Measurements from ENCODE around the gene RAPGEF5. TPM values are rescaled to one million over a fixed set of nuclear protein-coding genes. Genes with fewer than 3 reads are reported as not detected.

The RAPGEF5 gene
- total RNA-seq, 1 donor = 1.5 TPM

GRCh38 chr7:22147868-22148267 lies 209.1 kb downstream of the RAPGEF5 start:
- no peak for DNase-seq (ENCODE audit: low read depth)
- H3K4me3 ChIP-seq (ENCODE audit: low read depth, low read length) = no peak overlapping the region
- no peak for TF ChIP-seq CTCF (IDR thresholded peaks at IDR 0.05; ENCODE audit: insufficient read depth, low read length)

GRCh38 chr7:22146961-22147512 lies 209.9 kb downstream of the RAPGEF5 start:
- peak; percentile 37 for DNase-seq (ENCODE audit: low read depth)
- peak overlapping the region; percentile 18 for H3K4me3 ChIP-seq (ENCODE audit: low read depth, low read length)
- no peak for TF ChIP-seq CTCF (IDR thresholded peaks at IDR 0.05; ENCODE audit: insufficient read depth, low read length)

- no peak for DNase-seq (ENCODE audit: low read depth)
- no peak overlapping the region for H3K4me3 ChIP-seq (ENCODE audit: low read depth, low read length)
- TF ChIP-seq CTCF (IDR thresholded peaks at IDR 0.05; ENCODE audit: insufficient read depth, low read length) = no peak
These were observed 212.0 kb downstream of the RAPGEF5 start for GRCh38 chr7:22144950-22145349.

- no peak overlapping the region for H3K4me3 ChIP-seq (ENCODE audit: low read depth, low read length)
- DNase-seq (ENCODE audit: low read depth) = no peak
- no peak for TF ChIP-seq CTCF (IDR thresholded peaks at IDR 0.05; ENCODE audit: insufficient read depth, low read length)
These were observed 213.5 kb downstream of the RAPGEF5 start for GRCh38 chr7:22143491-22143890.

GRCh38 chr7:22142572-22142971 lies 214.4 kb downstream of the RAPGEF5 start:
- no peak overlapping the region for H3K4me3 ChIP-seq (ENCODE audit: low read depth, low read length)
- TF ChIP-seq CTCF (IDR thresholded peaks at IDR 0.05; ENCODE audit: insufficient read depth, low read length) = no peak
- DNase-seq (ENCODE audit: low read depth) = no peak

GRCh38 chr7:22141355-22141754 lies 215.6 kb downstream of the RAPGEF5 start:
- DNase-seq (ENCODE audit: low read depth) = no peak
- H3K4me3 ChIP-seq (ENCODE audit: low read depth, low read length) = no peak overlapping the region
- no peak for TF ChIP-seq CTCF (IDR thresholded peaks at IDR 0.05; ENCODE audit: insufficient read depth, low read length)

GRCh38 chr7:22140578-22140977 lies 216.4 kb downstream of the RAPGEF5 start:
- no peak overlapping the region for H3K4me3 ChIP-seq (ENCODE audit: low read depth, low read length)
- no peak for TF ChIP-seq CTCF (IDR thresholded peaks at IDR 0.05; ENCODE audit: insufficient read depth, low read length)
- no peak for DNase-seq (ENCODE audit: low read depth)
